ENCODE measurements around the gene NCS1. TPM values are rescaled to one million over a fixed set of nuclear protein-coding genes. Genes with fewer than 3 reads are reported as not detected.

The NCS1 gene
- total RNA-seq, 1 experiment from 2014 or later, result 68.7 TPM

- TF ChIP-seq ZBTB33 (IDR thresholded peaks at IDR 0.05; ENCODE audit: extremely low read depth, insufficient replicate concordance, low read length), result no peak
Measured at GRCh38 chr9:130150779-130151382, 21.3 kb upstream of the NCS1 start (continued).

DNA sequence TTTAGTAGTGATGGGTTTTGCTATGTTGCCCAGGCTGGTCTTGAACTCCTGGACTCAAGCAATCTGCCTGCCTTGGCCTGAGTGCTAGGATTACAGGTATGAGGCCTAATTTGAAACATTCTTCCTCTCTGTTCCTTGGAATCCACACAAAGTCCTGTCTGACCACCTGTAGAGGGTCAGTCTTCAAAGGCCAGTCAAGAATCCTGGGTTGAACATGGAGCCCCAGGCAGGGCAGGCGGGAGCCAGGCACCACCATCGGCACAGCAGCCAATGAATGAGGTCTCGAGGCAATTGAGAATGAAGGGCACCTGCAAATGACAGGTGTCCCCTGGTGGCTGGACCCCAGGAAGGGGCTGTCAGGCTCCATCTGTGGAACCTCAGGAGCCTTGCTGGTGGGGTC lies 17.4 kb upstream of the NCS1 start:
- H3K27me3 ChIP-seq (ENCODE audit: insufficient read depth, low read length), result no peaks in the 10 kb centered on the region
- no peaks in the 10 kb centered on the region for H3K36me3 ChIP-seq (ENCODE audit: control insufficient read depth in 1 of 2, insufficient read depth in 2 of 2, low read length in 2 of 2)
- no peak overlapping the region for H3K4me3 ChIP-seq (replicated peaks in 1 of 2; ENCODE audit: low read depth in 1 of 2, low read length in 2 of 2)
- no peak overlapping the region for H3K27ac ChIP-seq (ENCODE audit: low read depth, low read length)
- POLR2A ChIA-PET, result no interaction called here
- no peaks in the 10 kb centered on the region for H3K79me2 ChIP-seq (ENCODE audit: insufficient read depth, low read length)
- no peaks in the 10 kb centered on the region for H3K9me2 ChIP-seq (ENCODE audit: insufficient read depth)
- peaks cover 4 to 18% of the 10 kb centered on the region in 2 experiments; a peak in 2 of 4 replicates for H3K4me1 ChIP-seq (ENCODE audit: control insufficient read depth in 1 of 2, insufficient read depth in 2 of 2, low read length in 2 of 2)
- H3K9me3 ChIP-seq (ENCODE audit: control insufficient read depth in 1 of 2, insufficient read depth in 1 of 2, low read depth in 1 of 2, low read length in 2 of 2), result no peaks in the 10 kb centered on the region
- intact Hi-C loops (cut with micrococcal nuclease), result no loop called here
- H4K20me1 ChIP-seq (ENCODE audit: insufficient read depth), result no peaks in the 10 kb centered on the region
- DNase-seq (ENCODE audit: low read depth, low spot score) (no peak), ATAC-seq (no peak)
- BruUV-seq (replicated peaks), result no TSS peak
- H2AFZ ChIP-seq (ENCODE audit: low read depth, low read length, poor library complexity, severe bottlenecking), result no peak overlapping the region
- no peak overlapping the region for H3K9ac ChIP-seq (ENCODE audit: low read length)
- H3K4me2 ChIP-seq (ENCODE audit: low read length), result no peak overlapping the region
- RAD21 ChIA-PET (ENCODE audit: low non-redundant PET in 1 of 2, low total read pairs in 2 of 2, uncharacterized antibody in 2 of 2, unreplicated experiment in 2 of 2), result no interaction called here
- CTCF ChIA-PET, result interaction anchor here (0.7 kb wide), 1 partner anchor 271 kb away, joined by 3 read pairs; no protein-coding TSS in a partner anchor
- no peak for TF ChIP-seq FOSL1 (IDR thresholded peaks at IDR 0.05; ENCODE audit: low read depth)
- no peak for TF ChIP-seq EZH2phosphoT487 (IDR thresholded peaks at IDR 0.05; ENCODE audit: borderline replicate concordance)
- TF ChIP-seq YY1 (IDR thresholded peaks at IDR 0.05; ENCODE audit: extremely low read depth, insufficient replicate concordance, low read depth, low read length), result no peak
- no peak for TF ChIP-seq ZNF274 (IDR thresholded peaks at IDR 0.05; ENCODE audit: low read depth, low read length)
- TF ChIP-seq SRF (IDR thresholded peaks at IDR 0.05; ENCODE audit: low read depth), result no peak
- no peak for TF ChIP-seq ELF1 (IDR thresholded peaks at IDR 0.05; ENCODE audit: borderline replicate concordance, low read depth)
- TF ChIP-seq CEBPB (IDR thresholded peaks at IDR 0.05; ENCODE audit: low read depth), result no peak
- TF ChIP-seq POLR2AphosphoS5 (IDR thresholded peaks at IDR 0.05; ENCODE audit: low read depth, low read length), result no peak
- no peak for TF ChIP-seq POLR2A (IDR thresholded peaks at IDR 0.05; ENCODE audit: borderline replicate concordance, extremely low read depth, insufficient read depth, insufficient read length)
- TF ChIP-seq MAX (IDR thresholded peaks at IDR 0.05), result no peak
- no peak for TF ChIP-seq CBX3 (IDR thresholded peaks at IDR 0.05; ENCODE audit: low read depth)
- no peak for TF ChIP-seq RAD21 (IDR thresholded peaks at IDR 0.05; ENCODE audit: low read depth)
- TF ChIP-seq, protein P1, sequence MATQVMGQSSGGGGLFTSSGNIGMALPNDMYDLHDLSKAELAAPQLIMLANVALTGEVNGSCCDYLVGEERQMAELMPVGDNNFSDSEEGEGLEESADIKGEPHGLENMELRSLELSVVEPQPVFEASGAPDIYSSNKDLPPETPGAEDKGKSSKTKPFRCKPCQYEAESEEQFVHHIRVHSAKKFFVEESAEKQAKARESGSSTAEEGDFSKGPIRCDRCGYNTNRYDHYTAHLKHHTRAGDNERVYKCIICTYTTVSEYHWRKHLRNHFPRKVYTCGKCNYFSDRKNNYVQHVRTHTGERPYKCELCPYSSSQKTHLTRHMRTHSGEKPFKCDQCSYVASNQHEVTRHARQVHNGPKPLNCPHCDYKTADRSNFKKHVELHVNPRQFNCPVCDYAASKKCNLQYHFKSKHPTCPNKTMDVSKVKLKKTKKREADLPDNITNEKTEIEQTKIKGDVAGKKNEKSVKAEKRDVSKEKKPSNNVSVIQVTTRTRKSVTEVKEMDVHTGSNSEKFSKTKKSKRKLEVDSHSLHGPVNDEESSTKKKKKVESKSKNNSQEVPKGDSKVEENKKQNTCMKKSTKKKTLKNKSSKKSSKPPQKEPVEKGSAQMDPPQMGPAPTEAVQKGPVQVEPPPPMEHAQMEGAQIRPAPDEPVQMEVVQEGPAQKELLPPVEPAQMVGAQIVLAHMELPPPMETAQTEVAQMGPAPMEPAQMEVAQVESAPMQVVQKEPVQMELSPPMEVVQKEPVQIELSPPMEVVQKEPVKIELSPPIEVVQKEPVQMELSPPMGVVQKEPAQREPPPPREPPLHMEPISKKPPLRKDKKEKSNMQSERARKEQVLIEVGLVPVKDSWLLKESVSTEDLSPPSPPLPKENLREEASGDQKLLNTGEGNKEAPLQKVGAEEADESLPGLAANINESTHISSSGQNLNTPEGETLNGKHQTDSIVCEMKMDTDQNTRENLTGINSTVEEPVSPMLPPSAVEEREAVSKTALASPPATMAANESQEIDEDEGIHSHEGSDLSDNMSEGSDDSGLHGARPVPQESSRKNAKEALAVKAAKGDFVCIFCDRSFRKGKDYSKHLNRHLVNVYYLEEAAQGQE (IDR thresholded peaks at IDR 0.05; ENCODE audit: low read depth), result no peak
- TF ChIP-seq EZH2 (IDR thresholded peaks at IDR 0.05), result no peak
